Hepatocyte (in vitro differentiated cells): Measurements from ENCODE around the gene TTC28.

Source experiments
- CTCF ChIP-seq: fragments of 200-600 bp; sonication (generic); IDR thresholded peaks from 2 replicates; pipeline ENCODE4 v1.5.1; 2016; ENCODE audit warnings: antibody characterized with exemption, mild to moderate bottlenecking; ENCODE audit not compliant: poor library complexity
- EZH2 ChIP-seq: fragments of 200-600 bp; sonication (generic); IDR thresholded peaks from 2 replicates; pipeline ENCODE4 v1.6.1; 2016; ENCODE audit warnings: antibody characterized with exemption, mild to moderate bottlenecking, borderline replicate concordance
- EZH2phosphoT487 ChIP-seq: fragments of 200-600 bp; sonication (generic); IDR thresholded peaks from one replicate; pipeline ENCODE4 v1.6.1; 2018; ENCODE audit warnings: antibody characterized with exemption, mild to moderate bottlenecking, low read depth, moderate library complexity; ENCODE audit not compliant: unreplicated experiment, severe bottlenecking

GRCh38 chr22:28395520-28395919 lies 284.1 kb downstream of the TTC28 start:
- TF ChIP-seq CTCF (no peak), EZH2phosphoT487 (no peak), EZH2 (no peak)
